CD14-positive monocyte (primary cell): Measurements from ENCODE around the gene MAD1L1. TPM values are rescaled to one million over a fixed set of nuclear protein-coding genes. Genes with fewer than 3 reads are reported as not detected.

Experiments used
- DNase-seq, 3 donors: peaks; one replicate each; pipeline ENCODE4 v3.0.0-alpha.2; 2011 to 2022
- H2AFZ ChIP-seq: 2 replicates; pipeline ENCODE4 v1.6.0; 2012; ENCODE audit warnings: mild to moderate bottlenecking, low read depth, low read length, inconsistent platforms; ENCODE audit not compliant: insufficient read depth, poor library complexity, severe bottlenecking
- H3K27ac ChIP-seq, 2 donors: 1 replicate in 1 of 2; 2 replicates in 1 of 2; pipeline ENCODE4 v1.5.1; 2012 to 2013; ENCODE audit warnings: low read length in 2 of 2, control low read depth in 1 of 2, inconsistent platforms in 1 of 2, low read depth in 1 of 2, mild to moderate bottlenecking in 1 of 2
- H3K27me3 ChIP-seq, 2 donors: one replicate each; pipeline versions ENCODE4 v1.6.0 to v1.6.1; 2011 to 2013; ENCODE audit warnings: low read length in 2 of 2; ENCODE audit not compliant: control insufficient read depth in 2 of 2, insufficient read depth in 2 of 2
- H3K36me3 ChIP-seq, 2 donors: replicated peaks in 1 of 2; 1 replicate in 1 of 2; 2 replicates in 1 of 2; pipeline versions ENCODE4 v1.5.1 to v1.6.1; 2012 to 2013; ENCODE audit warnings: low read length in 2 of 2, control low read depth in 1 of 2, inconsistent platforms in 1 of 2, mild to moderate bottlenecking in 1 of 2; ENCODE audit not compliant: insufficient read depth in 2 of 2, control insufficient read depth in 1 of 2
- H3K4me1 ChIP-seq, 2 donors: 1 replicate in 1 of 2; 2 replicates in 1 of 2; pipeline versions ENCODE4 v1.5.1 to v1.6.1; 2012 to 2013; ENCODE audit warnings: low read length in 2 of 2, control low read depth in 1 of 2, inconsistent platforms in 1 of 2, mild to moderate bottlenecking in 1 of 2, moderate library complexity in 1 of 2; ENCODE audit not compliant: insufficient read depth in 2 of 2, control insufficient read depth in 1 of 2
- H3K4me2 ChIP-seq: replicated peaks from 2 replicates; pipeline ENCODE3; 2012; ENCODE audit warnings: low read length, moderate library complexity, mild to moderate bottlenecking; ENCODE audit not compliant: poor library complexity, severe bottlenecking; ENCODE audit errors: extremely low read depth
- H3K4me3 ChIP-seq, 3 experiments: fragments of 200-600 bp in 1 of 3; sonication (generic) in 1 of 3; replicated peaks in 1 of 3; 1 replicate in 2 of 3; 2 replicates in 1 of 3; pipeline ENCODE4 v1.5.1; 2011 to 2013; ENCODE audit warnings: low read length in 3 of 3, mild to moderate bottlenecking in 3 of 3, control low read depth in 2 of 3, low read depth in 2 of 3, inconsistent platforms in 1 of 3, moderate library complexity in 1 of 3
- H3K79me2 ChIP-seq: 2 replicates; pipeline ENCODE4 v1.6.0; 2012; ENCODE audit warnings: mild to moderate bottlenecking, control low read depth, inconsistent platforms, low read length, moderate library complexity; ENCODE audit not compliant: insufficient read depth
- H3K9ac ChIP-seq: 2 replicates; pipeline ENCODE4 v1.6.0; 2017; ENCODE audit warnings: low read length, mild to moderate bottlenecking; ENCODE audit not compliant: insufficient read depth, poor library complexity, severe bottlenecking
- H3K9me3 ChIP-seq, 2 donors: replicated peaks in 1 of 2; 1 replicate in 1 of 2; 2 replicates in 1 of 2; pipeline versions ENCODE4 v1.5.1 to v1.6.1; 2012 to 2013; ENCODE audit warnings: low read length in 2 of 2, control low read depth in 1 of 2; ENCODE audit not compliant: control insufficient read depth in 1 of 2, insufficient read depth in 1 of 2
- H4K20me1 ChIP-seq: 2 replicates; pipeline ENCODE4 v1.6.0; 2012; ENCODE audit warnings: mild to moderate bottlenecking, low read length, control low read depth, moderate library complexity; ENCODE audit not compliant: insufficient read depth
- H3K27ac Mint-ChIP-seq, 7 donors: one replicate each; pipeline ENCODE4 v1.8.0; 2020; ENCODE audit warnings: mild to moderate bottlenecking in 7 of 7, mixed read lengths in 7 of 7, moderate library complexity in 6 of 7, inconsistent platforms in 2 of 7
- H3K27me3 Mint-ChIP-seq, 3 donors: one replicate each; pipeline ENCODE4 v1.8.0; 2021 to 2022; ENCODE audit warnings: low read depth in 3 of 3, mild to moderate bottlenecking in 3 of 3, mixed read lengths in 3 of 3, moderate library complexity in 3 of 3, inconsistent platforms in 1 of 3
- H3K36me3 Mint-ChIP-seq, 2 donors: one replicate each; pipeline ENCODE4 v1.8.0; 2020; ENCODE audit warnings: mixed read lengths in 2 of 2, inconsistent platforms in 1 of 2, mild to moderate bottlenecking in 1 of 2
- H3K4me1 Mint-ChIP-seq: one replicate; pipeline ENCODE4 v1.8.0; 2020; ENCODE audit warnings: mild to moderate bottlenecking, mixed read lengths
- H3K4me3 Mint-ChIP-seq, 2 donors: one replicate each; pipeline ENCODE4 v1.8.0; 2020; ENCODE audit warnings: mild to moderate bottlenecking in 2 of 2, mixed read lengths in 2 of 2, moderate library complexity in 1 of 2
- H3K9me3 Mint-ChIP-seq, 7 donors: one replicate each; pipeline ENCODE4 v1.8.0; 2020 to 2022; ENCODE audit warnings: mixed read lengths in 7 of 7, mild to moderate bottlenecking in 6 of 7, moderate library complexity in 6 of 7, inconsistent platforms in 2 of 7
- CTCF ChIP-seq: fragments of 200-600 bp; IDR thresholded peaks from one replicate; pipeline ENCODE4 v1.8.0; 2022; ENCODE audit warnings: antibody characterized with exemption, mild to moderate bottlenecking
- WGBS: methylation state at CpG from one replicate; pipeline ENCODE4 v1.1.5; 2013; ENCODE audit warnings: missing lambda C conversion rate; ENCODE audit not compliant: insufficient coverage; 5-methylcytosine and 5-hydroxymethylcytosine counted together
- intact Hi-C, 2 donors: fragments of 100-400 bp; cut with micrococcal nuclease; formaldehyde crosslinking; loops; one replicate each; pipeline versions ENCODE4 v1.15.0 to v1.15.1; 2023
- polyA plus RNA-seq, 3 donors: library from polyadenylated mRNA; depleted of rRNA in 1 of 3; unstranded in 2 of 3; stranded (reverse) in 1 of 3; fragments of 300-500 nt in 2 of 3; fragments of >200 nt in 1 of 3; fragmentation: Illumina TruSeq in 2 of 3; gene quantifications; 1 replicate in 2 of 3; 2 replicates in 1 of 3; pipeline ENCODE4 v1.2.3, GENCODE V29; 2012 to 2021

Gene MAD1L1
- polyA plus RNA-seq, 3 donors, result 22.0 to 39.4 (median 33.2) TPM

GRCh38 chr7:1813394-1814088 lies 419.2 kb downstream of the MAD1L1 start:
- intact Hi-C loops, result no loop called here
- peaks cover 0 to 3% (median 0%) of the 10 kb centered on the region in 7 donors for H3K9me3 Mint-ChIP-seq

More at GRCh38 chr7:1813394-1814088, 419.2 kb downstream of the MAD1L1 start:
- H3K36me3 ChIP-seq, result peaks cover 5 to 9% of the 10 kb centered on the region in 2 donors
- no peak overlapping the region for H3K4me3 ChIP-seq
- H3K27me3 ChIP-seq, result no peaks in the 10 kb centered on the region
- H3K9me3 ChIP-seq, result no peaks in the 10 kb centered on the region
- Mint-ChIP-seq H3K36me3 (peaks cover 7 to 9% of the 10 kb centered on the region in 2 donors), H3K27me3 (peaks cover 0 to 4% (median 4%) of the 10 kb centered on the region in 3 donors), H3K4me3 (no peak overlapping the region), H3K27ac (no peak overlapping the region), H3K4me1 (peaks cover 10% of the 10 kb centered on the region)
- no peak for DNase-seq
- H3K4me1 ChIP-seq, result no peaks in the 10 kb centered on the region
- no peak overlapping the region for H2AFZ ChIP-seq
- no peak overlapping the region for H3K9ac ChIP-seq
- H3K4me2 ChIP-seq, result no peak overlapping the region
- no peak overlapping the region for H3K27ac ChIP-seq
- no peaks in the 10 kb centered on the region for H3K79me2 ChIP-seq
- peaks cover 24% of the 10 kb centered on the region for H4K20me1 ChIP-seq
- WGBS, result 98% methylated on average over 4 of the region's 18 CpGs
- TF ChIP-seq CTCF, result no peak
